Smooth muscle cell (in vitro differentiated cells): ENCODE measurements around the gene PNN. TPM values are rescaled to one million over a fixed set of nuclear protein-coding genes. Genes with fewer than 3 reads are reported as not detected.
"Not testable (repeated sequence)": the region's sequence is repeated elsewhere in the genome, so short reads cannot be mapped to it uniquely, and the experiment has no call there.

Experiments used
- DNase-seq: peaks from one replicate; lab custom pipeline; 2025; ENCODE audit not compliant: unreplicated experiment; lab: John Stamatoyannopoulos, UW
- H2AFZ ChIP-seq: fragments of 200-600 bp; sonication (generic); 2 replicates; pipeline ENCODE4 v1.6.0; 2016; ENCODE audit warnings: antibody characterized with exemption, low read depth, mild to moderate bottlenecking
- H3F3A ChIP-seq: fragments of 200-600 bp; sonication (generic); 2 replicates; pipeline ENCODE4 v1.6.0; 2017; ENCODE audit warnings: antibody characterized with exemption, low read depth
- H3K27ac ChIP-seq: fragments of 200-600 bp; sonication (generic); 2 replicates; pipeline ENCODE4 v1.5.1; 2016; ENCODE audit warnings: low read depth, mild to moderate bottlenecking
- H3K27me3 ChIP-seq: fragments of 200-600 bp; sonication (generic); 2 replicates; pipeline ENCODE4 v1.6.1; 2016; ENCODE audit warnings: low read depth, mild to moderate bottlenecking
- H3K36me3 ChIP-seq: fragments of 200-600 bp; sonication (generic); 2 replicates; pipeline ENCODE4 v1.5.1; 2016; ENCODE audit warnings: low read depth
- H3K4me1 ChIP-seq: fragments of 200-600 bp; sonication (generic); 2 replicates; pipeline ENCODE4 v1.5.1; 2016; ENCODE audit warnings: low read depth
- H3K4me2 ChIP-seq: fragments of 200-600 bp; sonication (generic); 2 replicates; pipeline ENCODE4 v1.6.0; 2016; ENCODE audit warnings: mild to moderate bottlenecking
- H3K4me3 ChIP-seq: fragments of 200-600 bp; sonication (generic); 2 replicates; pipeline ENCODE4 v1.5.1; 2016; ENCODE audit warnings: mild to moderate bottlenecking
- H3K79me2 ChIP-seq: fragments of 200-600 bp; sonication (generic); 2 replicates; pipeline ENCODE4 v1.6.0; 2016; ENCODE audit warnings: low read depth, mild to moderate bottlenecking
- H3K9ac ChIP-seq: fragments of 200-600 bp; sonication (generic); 2 replicates; pipeline ENCODE4 v1.6.0; 2016; ENCODE audit warnings: low read depth
- H3K9me3 ChIP-seq: fragments of 200-600 bp; sonication (generic); replicated peaks from 2 replicates; pipeline ENCODE4 v1.5.1; 2016; ENCODE audit warnings: low read depth
- H4K20me1 ChIP-seq: fragments of 200-600 bp; sonication (generic); 2 replicates; pipeline ENCODE4 v1.6.0; 2016; ENCODE audit warnings: low read depth
- CTCF ChIP-seq: fragments of 200-600 bp; sonication (generic); IDR thresholded peaks from 2 replicates; pipeline ENCODE4 v1.5.1; 2017; ENCODE audit warnings: borderline replicate concordance, mild to moderate bottlenecking, antibody characterized with exemption; ENCODE audit not compliant: insufficient read depth, poor library complexity, severe bottlenecking
- WGBS: methylation state at CpG from one replicate; pipeline ENCODE4 v1.1.7; 2016; ENCODE audit warnings: low lambda C conversion rate; 5-methylcytosine and 5-hydroxymethylcytosine counted together
- polyA plus RNA-seq: library from polyadenylated mRNA; unstranded; fragments of >200 nt; fragmentation: Nextera tagmentation; extraction: Ambion mirVana; gene quantifications from 2 replicates; pipeline ENCODE4 v1.2.1, GENCODE V29; 2016
- total RNA-seq: library from RNA; depleted of rRNA; stranded (reverse); fragments of >200 nt; gene quantifications from 2 replicates; pipeline ENCODE4 v1.2.3, GENCODE V29; 2014

The PNN gene
- total and polyA plus RNA-seq, 2 experiments from 2014 or later: 26.0 to 30.7 TPM

- 100% methylated on average over 1 of the region's 1 CpG for WGBS
- peaks cover 45% of the 10 kb centered on the region for H3K36me3 ChIP-seq
- H3K9ac ChIP-seq: no peak overlapping the region
Observed at GRCh38 chr14:39182770-39183684, 8.0 kb downstream of the PNN start.

GRCh38 chr14:39183685-39184003, 8.6 kb downstream of the PNN start:
- H3K27ac ChIP-seq, H3K4me2 ChIP-seq, H3K9me3 ChIP-seq, H3K9ac ChIP-seq, H3K4me1 ChIP-seq, H3K27me3 ChIP-seq, H3K4me3 ChIP-seq, DNase-seq, H2AFZ ChIP-seq: not testable (repeated sequence)
- peaks cover 19% of the 10 kb centered on the region for H3K79me2 ChIP-seq
- peaks cover 47% of the 10 kb centered on the region for H4K20me1 ChIP-seq
- WGBS: 97% methylated on average over 5 of the region's 5 CpGs
- peaks cover 40% of the 10 kb centered on the region for H3K36me3 ChIP-seq
- peaks cover 45% of the 10 kb centered on the region for H3F3A ChIP-seq

More at GRCh38 chr14:39182770-39183684, 8.0 kb downstream of the PNN start:
- H3F3A ChIP-seq: peaks cover 45% of the 10 kb centered on the region
- H4K20me1 ChIP-seq: peaks cover 50% of the 10 kb centered on the region
- H3K27me3 ChIP-seq: no peaks in the 10 kb centered on the region
- no peak overlapping the region for H2AFZ ChIP-seq
- no peak overlapping the region for H3K4me2 ChIP-seq
- H3K27ac ChIP-seq: peak overlapping the region; percentile 13
- DNase-seq: no peak
- no peaks in the 10 kb centered on the region for H3K9me3 ChIP-seq
- peaks cover 25% of the 10 kb centered on the region for H3K79me2 ChIP-seq
- TF ChIP-seq CTCF: no peak
- no peak overlapping the region for H3K4me3 ChIP-seq
- no peaks in the 10 kb centered on the region for H3K4me1 ChIP-seq

GRCh38 chr14:39184628-39185255, 9.7 kb downstream of the PNN start:
- TF ChIP-seq CTCF: no peak
- Histone ChIP-seq H3K4me2 (no peak overlapping the region), H3K27me3 (no peaks in the 10 kb centered on the region), H4K20me1 (peaks cover 37% of the 10 kb centered on the region), H3K4me3 (no peak overlapping the region), H3K9ac (no peak overlapping the region), H3K4me1 (peaks cover 7% of the 10 kb centered on the region), H3K36me3 (peaks cover 32% of the 10 kb centered on the region), H3K9me3 (no peaks in the 10 kb centered on the region), H3K27ac (no peak overlapping the region), H3F3A (peaks cover 40% of the 10 kb centered on the region), H2AFZ (no peak overlapping the region), H3K79me2 (peaks cover 9% of the 10 kb centered on the region)
- DNase-seq: no peak
- 98% methylated on average over 4 of the region's 4 CpGs for WGBS

- Histone ChIP-seq H3K79me2 (peaks cover 3% of the 10 kb centered on the region), H2AFZ (no peak overlapping the region), H3K4me1 (peaks cover 7% of the 10 kb centered on the region), H3K4me2 (no peak overlapping the region), H3K27ac (no peak overlapping the region), H3K9ac (no peak overlapping the region), H3K4me3 (no peak overlapping the region), H4K20me1 (peaks cover 30% of the 10 kb centered on the region), H3F3A (peaks cover 36% of the 10 kb centered on the region), H3K27me3 (no peaks in the 10 kb centered on the region), H3K36me3 (peaks cover 25% of the 10 kb centered on the region), H3K9me3 (no peaks in the 10 kb centered on the region)
- 96% methylated on average over 5 of the region's 5 CpGs for WGBS
- TF ChIP-seq CTCF: no peak
- no peak for DNase-seq
Observed at GRCh38 chr14:39185256-39186049, 10.4 kb downstream of the PNN start.
